ENCODE results near the gene RGS17. TPM values are rescaled to one million over a fixed set of nuclear protein-coding genes. Genes with fewer than 3 reads are reported as not detected.

The RGS17 gene, protein sequence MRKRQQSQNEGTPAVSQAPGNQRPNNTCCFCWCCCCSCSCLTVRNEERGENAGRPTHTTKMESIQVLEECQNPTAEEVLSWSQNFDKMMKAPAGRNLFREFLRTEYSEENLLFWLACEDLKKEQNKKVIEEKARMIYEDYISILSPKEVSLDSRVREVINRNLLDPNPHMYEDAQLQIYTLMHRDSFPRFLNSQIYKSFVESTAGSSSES
- total RNA-seq, result not detected in 2 replicates

DNA sequence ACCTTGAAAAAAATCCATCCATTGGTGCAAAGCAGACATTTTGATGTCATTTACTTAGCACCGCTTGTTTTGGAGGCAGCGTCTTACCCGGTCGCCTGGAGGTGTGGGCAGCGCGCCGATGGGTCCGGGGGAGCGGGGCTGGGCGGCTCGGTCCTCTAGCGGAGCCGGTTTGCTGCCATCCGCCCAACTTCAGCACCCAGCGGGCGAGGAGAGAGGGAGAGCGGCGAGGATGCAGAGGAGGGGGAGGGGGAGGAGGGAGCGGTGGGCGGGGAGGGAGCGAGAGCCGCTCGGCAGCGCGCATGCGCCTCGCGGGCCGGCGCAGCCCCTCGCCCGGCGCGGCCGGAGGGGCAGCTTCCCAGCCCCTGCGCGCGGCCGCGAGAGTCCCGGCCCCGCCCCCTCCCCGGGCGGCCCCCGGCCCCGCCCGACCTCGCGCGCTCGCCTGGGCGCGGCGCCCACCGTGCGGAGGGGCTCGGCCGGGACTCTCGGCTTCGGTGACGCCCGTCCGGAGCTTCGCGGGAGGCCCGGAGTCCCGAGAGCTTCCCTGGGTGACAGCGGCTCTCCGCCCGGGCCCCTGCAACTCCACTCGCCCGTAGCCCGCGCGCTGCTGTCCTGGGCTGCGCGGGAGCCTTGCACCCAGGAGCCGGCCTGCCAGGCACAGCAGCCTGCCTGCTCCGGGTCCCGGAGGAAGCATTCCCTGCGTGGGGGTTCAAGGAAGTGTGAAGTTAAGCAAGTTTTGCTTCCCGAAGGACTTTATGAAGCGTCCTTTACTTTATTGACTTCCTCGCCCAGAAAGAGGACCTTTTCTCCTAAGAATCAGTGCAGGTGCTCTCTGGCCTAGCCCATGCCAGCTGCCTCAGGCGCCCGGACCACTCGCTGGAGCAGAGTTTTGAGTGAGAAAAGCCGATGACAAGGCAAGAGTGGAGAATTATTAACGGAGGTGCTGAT is at the start of gene RGS17:
Gene RGS17 (minus strand): TSS at position 246 of the 945 bp plus-strand sequence. CDS start 87,264 bp downstream, outside the sequence.
- peaks cover 6% of the 10 kb centered on the region for H3K4me1 Mint-ChIP-seq (ENCODE audit: low read depth)
- intact Hi-C loops (cut with micrococcal nuclease), result no loop called here
- no peak within 1 kb of the TSS for H3K27ac Mint-ChIP-seq
- H3K27me3 Mint-ChIP-seq (ENCODE audit: low read depth), result peaks cover 40% of the 10 kb centered on the region
- no peaks in the 10 kb centered on the region for H3K36me3 Mint-ChIP-seq (ENCODE audit: low read depth)
- DNase-seq (ENCODE audit: low spot score), result no peak
- peak within 1 kb of the TSS; percentile 71 for H3K4me3 Mint-ChIP-seq (ENCODE audit: low read depth)
- no peaks in the 10 kb centered on the region for H3K9me3 Mint-ChIP-seq

DNA sequence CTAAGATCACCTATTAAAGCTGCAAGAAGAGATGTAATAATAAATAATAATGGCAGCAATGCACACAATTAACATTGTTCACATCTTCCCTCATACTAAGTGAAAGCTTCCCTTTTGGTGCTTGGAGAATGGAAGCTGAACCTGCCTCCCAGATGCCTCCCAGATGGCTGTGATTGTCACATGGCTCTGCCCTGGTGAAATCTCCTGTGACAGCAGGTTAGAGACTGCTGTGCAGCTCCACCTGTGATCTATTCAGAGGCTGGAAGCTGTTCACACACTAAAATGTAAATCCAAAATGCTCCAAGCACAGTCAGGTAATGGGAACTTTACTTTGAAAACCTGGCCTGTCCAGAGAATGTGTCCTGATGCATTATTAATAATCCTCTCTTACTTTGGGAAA is 41.7 kb upstream of the RGS17 start:
- H3K27me3 Mint-ChIP-seq (ENCODE audit: low read depth), result no peaks in the 10 kb centered on the region
- H3K27ac Mint-ChIP-seq, result no peak overlapping the region
- H3K9me3 Mint-ChIP-seq, result no peaks in the 10 kb centered on the region
- no peak overlapping the region for H3K4me3 Mint-ChIP-seq (ENCODE audit: low read depth)
- no peaks in the 10 kb centered on the region for H3K36me3 Mint-ChIP-seq (ENCODE audit: low read depth)
- intact Hi-C loops (cut with micrococcal nuclease), result no loop called here
- H3K4me1 Mint-ChIP-seq (ENCODE audit: low read depth), result no peaks in the 10 kb centered on the region
- DNase-seq (ENCODE audit: low spot score), result no peak

DNA sequence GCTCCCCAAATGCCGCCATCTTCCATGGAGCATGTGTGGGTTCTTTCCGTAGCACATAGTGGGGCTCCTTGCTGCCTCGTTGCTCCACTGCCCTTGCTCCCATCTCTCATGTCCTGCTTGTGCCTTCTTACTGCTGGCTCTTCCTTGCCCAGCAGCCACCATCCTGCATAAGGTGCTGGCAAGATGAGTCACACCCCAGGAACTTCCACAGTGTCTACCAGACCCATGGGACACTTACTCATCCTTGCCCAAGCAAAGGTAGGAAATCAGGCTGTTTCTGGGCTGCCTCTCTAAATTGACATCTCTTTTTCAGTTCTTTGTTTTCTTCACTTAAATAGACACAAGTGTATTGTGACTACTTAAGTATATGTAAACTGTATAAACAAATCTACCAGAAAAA is 39.4 kb upstream of the RGS17 start:
- H3K9me3 Mint-ChIP-seq, result no peaks in the 10 kb centered on the region
- H3K27ac Mint-ChIP-seq, result no peak overlapping the region
- H3K27me3 Mint-ChIP-seq (ENCODE audit: low read depth), result no peaks in the 10 kb centered on the region
- H3K4me1 Mint-ChIP-seq (ENCODE audit: low read depth), result no peaks in the 10 kb centered on the region
- H3K36me3 Mint-ChIP-seq (ENCODE audit: low read depth), result no peaks in the 10 kb centered on the region
- intact Hi-C loops (cut with micrococcal nuclease), result no loop called here
- no peak for DNase-seq (ENCODE audit: low spot score)
- H3K4me3 Mint-ChIP-seq (ENCODE audit: low read depth), result no peak overlapping the region

DNA sequence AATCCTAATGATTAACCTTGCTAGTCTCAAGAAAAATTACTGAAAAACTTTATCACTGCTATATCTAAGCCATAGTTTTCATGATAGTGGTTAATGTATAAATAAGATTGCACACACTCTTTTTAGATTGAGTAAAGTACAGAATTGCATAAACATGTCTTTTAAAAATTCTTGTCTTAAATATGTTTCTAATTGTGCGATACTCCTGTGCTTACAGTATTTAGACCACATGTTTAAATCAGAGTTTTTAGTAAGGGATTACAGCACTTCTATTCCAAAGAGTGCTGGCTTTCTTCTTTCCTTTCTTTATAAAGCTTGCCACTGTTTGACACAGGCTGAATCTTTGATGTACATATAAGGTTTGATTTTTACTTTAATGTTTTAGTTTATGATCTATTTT is 36.8 kb upstream of the RGS17 start:
- intact Hi-C loops (cut with micrococcal nuclease), result no loop called here
- no peaks in the 10 kb centered on the region for H3K9me3 Mint-ChIP-seq
- no peak overlapping the region for H3K27ac Mint-ChIP-seq

DNA sequence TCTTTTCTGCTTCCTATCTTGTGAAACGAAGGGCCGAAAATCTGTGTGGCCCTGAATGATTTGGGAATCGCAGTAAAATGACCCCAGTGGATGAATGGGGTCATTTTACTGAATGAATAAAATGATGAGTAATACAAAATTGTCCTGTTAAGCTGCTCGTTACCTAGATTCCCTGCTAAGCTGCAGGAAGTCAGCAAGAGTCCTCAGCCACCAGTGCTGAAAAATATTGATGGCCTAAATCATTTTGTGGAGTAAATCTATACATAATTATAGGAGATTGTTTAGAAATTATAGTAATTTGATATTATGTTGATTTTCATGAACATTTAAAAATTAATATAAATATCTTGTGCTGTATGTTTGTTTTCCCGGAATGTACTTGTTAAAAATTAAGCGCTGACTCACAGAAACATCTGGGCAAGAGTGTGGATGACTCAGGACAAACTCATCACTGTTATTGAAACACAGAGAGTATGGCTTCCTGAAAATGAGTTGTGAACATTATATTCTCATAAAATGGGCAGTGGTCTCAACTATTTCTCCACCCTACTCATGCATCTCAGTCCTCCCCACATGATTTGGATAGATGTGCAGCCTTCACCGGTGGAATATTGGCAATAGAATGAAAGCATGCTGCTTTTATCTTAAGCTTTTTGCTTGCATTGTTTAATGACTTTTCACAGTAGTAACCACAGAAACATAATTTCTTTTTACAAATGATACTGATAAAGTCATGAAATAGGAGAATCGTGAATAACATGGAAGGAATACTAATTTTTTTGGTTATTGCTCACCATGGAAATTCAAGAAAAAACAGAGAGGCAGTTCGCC is 36.2 kb upstream of the RGS17 start:
- Mint-ChIP-seq H3K4me1 (ENCODE audit: low read depth) (no peaks in the 10 kb centered on the region), H3K9me3 (no peaks in the 10 kb centered on the region), H3K27me3 (ENCODE audit: low read depth) (no peaks in the 10 kb centered on the region), H3K27ac (no peak overlapping the region), H3K4me3 (ENCODE audit: low read depth) (no peak overlapping the region), H3K36me3 (ENCODE audit: low read depth) (no peaks in the 10 kb centered on the region)
- intact Hi-C loops (cut with micrococcal nuclease), result no loop called here
- DNase-seq (ENCODE audit: low spot score), result no peak

More for the DNA sequence above, 36.8 kb upstream of the RGS17 start:
- Mint-ChIP-seq H3K4me3 (ENCODE audit: low read depth) (no peak overlapping the region), H3K27me3 (ENCODE audit: low read depth) (no peaks in the 10 kb centered on the region), H3K36me3 (ENCODE audit: low read depth) (no peaks in the 10 kb centered on the region), H3K4me1 (ENCODE audit: low read depth) (no peaks in the 10 kb centered on the region)
- no peak for DNase-seq (ENCODE audit: low spot score)

DNA sequence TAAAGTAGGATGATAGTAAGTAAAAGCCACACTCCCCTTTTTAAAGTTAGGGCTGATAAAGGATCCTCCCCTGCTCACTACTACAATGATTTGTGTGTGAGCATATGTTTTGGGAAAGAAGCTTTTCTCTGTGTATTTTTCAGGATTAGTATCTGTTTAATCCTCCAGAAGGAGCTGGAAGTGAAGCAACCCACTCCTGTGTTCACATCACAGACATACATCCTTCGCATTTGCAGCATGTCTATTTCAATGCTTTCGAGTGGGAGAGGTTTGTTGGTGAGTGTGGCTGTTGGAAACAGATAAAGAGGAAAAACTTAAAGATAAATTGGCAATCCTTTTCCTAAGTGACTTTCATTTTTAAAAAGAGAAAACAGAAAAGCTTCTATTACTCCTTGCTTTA is 31.6 kb upstream of the RGS17 start:
- Mint-ChIP-seq H3K27ac (no peak overlapping the region), H3K36me3 (ENCODE audit: low read depth) (no peaks in the 10 kb centered on the region), H3K4me1 (ENCODE audit: low read depth) (no peaks in the 10 kb centered on the region), H3K4me3 (ENCODE audit: low read depth) (no peak overlapping the region), H3K9me3 (no peaks in the 10 kb centered on the region), H3K27me3 (ENCODE audit: low read depth) (no peaks in the 10 kb centered on the region)
- no peak for DNase-seq (ENCODE audit: low spot score)
- intact Hi-C loops (cut with micrococcal nuclease), result no loop called here

DNA sequence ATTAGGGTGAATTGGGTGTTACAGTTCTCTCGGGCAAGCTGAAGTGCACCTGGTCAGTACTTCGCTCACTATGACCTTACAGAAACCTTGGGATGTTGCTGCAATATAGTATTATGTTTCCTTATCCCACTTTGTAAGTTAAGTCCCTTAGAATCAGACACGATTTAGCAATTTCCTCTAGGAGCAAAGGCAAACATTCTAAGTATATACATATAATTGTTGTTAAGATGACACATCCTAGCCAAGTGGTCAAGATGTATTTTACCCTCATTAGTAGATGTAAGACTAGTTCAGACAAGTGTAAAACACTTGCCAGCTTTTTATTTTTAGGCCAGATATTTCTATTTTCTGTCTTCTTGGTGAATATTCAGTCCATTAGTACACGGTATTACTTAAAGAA is 31.1 kb upstream of the RGS17 start:
- H3K36me3 Mint-ChIP-seq (ENCODE audit: low read depth), result no peaks in the 10 kb centered on the region
- DNase-seq (ENCODE audit: low spot score), result no peak
- no peak overlapping the region for H3K4me3 Mint-ChIP-seq (ENCODE audit: low read depth)
- H3K4me1 Mint-ChIP-seq (ENCODE audit: low read depth), result no peaks in the 10 kb centered on the region
- H3K27me3 Mint-ChIP-seq (ENCODE audit: low read depth), result no peaks in the 10 kb centered on the region
- intact Hi-C loops (cut with micrococcal nuclease), result no loop called here
- no peak overlapping the region for H3K27ac Mint-ChIP-seq
- no peaks in the 10 kb centered on the region for H3K9me3 Mint-ChIP-seq

DNA sequence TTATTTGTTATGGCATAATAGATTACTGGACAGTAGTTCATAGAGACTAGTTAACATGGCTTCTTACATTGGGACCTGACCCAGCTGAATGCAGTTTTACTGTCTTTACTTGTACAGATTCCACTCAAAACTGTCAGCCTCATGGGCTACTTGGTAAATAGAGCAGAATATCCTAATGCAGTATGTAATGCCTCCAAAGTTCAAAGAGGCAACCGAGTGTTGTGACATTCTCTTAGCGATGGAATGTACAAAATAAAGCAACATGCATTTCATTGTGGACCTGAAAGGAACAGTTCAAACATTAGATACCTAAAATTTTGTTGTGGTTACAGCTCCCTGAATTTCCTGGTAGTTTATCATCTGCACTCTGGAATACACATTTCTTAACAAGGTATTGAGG is 29.1 kb upstream of the RGS17 start:
- Mint-ChIP-seq H3K27ac (no peak overlapping the region), H3K4me1 (ENCODE audit: low read depth) (no peaks in the 10 kb centered on the region), H3K36me3 (ENCODE audit: low read depth) (no peaks in the 10 kb centered on the region), H3K9me3 (no peaks in the 10 kb centered on the region), H3K4me3 (ENCODE audit: low read depth) (no peak overlapping the region), H3K27me3 (ENCODE audit: low read depth) (peaks cover 2% of the 10 kb centered on the region)
- intact Hi-C loops (cut with micrococcal nuclease), result no loop called here
- no peak for DNase-seq (ENCODE audit: low spot score)

DNA sequence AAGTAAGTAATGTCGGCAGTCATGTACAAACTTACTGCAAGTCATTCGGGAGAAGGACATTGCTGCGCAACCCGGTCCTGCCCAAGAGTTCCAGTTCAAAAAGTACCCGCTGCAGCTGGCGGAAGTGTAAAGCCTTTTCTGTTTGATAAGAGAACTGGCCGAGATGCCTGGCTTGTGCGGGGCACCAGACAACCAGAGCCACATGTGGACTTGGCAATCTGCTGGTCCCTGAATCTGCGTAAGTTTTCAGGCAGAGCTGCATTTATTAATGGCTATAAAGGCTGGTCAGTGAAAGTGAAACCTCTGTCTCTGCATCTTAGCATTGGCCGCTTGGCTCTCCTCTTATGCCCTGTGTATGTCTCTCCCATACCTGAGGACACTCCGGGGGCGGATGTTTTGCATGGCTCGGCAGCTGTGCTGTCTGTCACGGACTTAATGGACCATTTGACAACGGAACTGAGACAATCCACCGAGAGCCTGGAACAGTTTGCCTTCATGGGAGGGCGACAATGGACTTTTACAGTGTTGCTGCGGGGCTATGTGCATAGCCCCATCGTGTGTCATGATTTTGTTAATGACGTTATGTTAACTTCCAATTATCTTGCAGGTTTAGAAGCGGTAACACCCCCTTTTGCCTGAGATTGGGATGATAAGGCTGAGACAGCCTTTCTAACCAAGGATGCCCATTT is 19.8 kb upstream of the RGS17 start:
- intact Hi-C loops (cut with micrococcal nuclease), result no loop called here
- Mint-ChIP-seq H3K4me1 (ENCODE audit: low read depth) (no peaks in the 10 kb centered on the region), H3K27me3 (ENCODE audit: low read depth) (peaks cover 2% of the 10 kb centered on the region)

DNA sequence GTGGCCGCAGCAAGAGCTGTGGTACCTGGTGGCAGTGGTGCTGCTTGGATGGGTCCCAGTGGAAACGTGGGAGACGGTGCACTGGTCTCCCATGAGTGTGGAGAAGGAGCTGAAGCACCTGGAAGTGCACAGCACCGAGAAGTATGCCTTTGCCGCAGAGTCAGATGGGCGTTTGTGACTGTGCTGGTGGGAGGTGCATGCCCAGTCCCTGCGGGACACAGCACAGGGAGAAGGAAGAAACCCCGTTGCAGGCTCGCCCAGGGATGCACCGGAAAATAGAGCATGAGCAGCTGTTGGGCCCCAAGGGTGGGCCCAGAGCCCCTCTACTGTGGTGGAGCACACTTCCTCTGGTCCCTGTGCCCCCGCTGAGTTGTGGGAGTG is 19.3 kb upstream of the RGS17 start:
- DNase-seq (ENCODE audit: low spot score), result no peak
- Mint-ChIP-seq H3K27ac (no peak overlapping the region), H3K4me3 (ENCODE audit: low read depth) (no peak overlapping the region), H3K36me3 (ENCODE audit: low read depth) (no peaks in the 10 kb centered on the region), H3K9me3 (no peaks in the 10 kb centered on the region), H3K4me1 (ENCODE audit: low read depth) (no peaks in the 10 kb centered on the region), H3K27me3 (ENCODE audit: low read depth) (no peaks in the 10 kb centered on the region)
- intact Hi-C loops (cut with micrococcal nuclease), result no loop called here

More for the DNA sequence above, 19.8 kb upstream of the RGS17 start:
- no peak overlapping the region for H3K4me3 Mint-ChIP-seq (ENCODE audit: low read depth)
- no peak overlapping the region for H3K27ac Mint-ChIP-seq
- DNase-seq (ENCODE audit: low spot score), result no peak
- no peaks in the 10 kb centered on the region for H3K9me3 Mint-ChIP-seq
- no peaks in the 10 kb centered on the region for H3K36me3 Mint-ChIP-seq (ENCODE audit: low read depth)

DNA sequence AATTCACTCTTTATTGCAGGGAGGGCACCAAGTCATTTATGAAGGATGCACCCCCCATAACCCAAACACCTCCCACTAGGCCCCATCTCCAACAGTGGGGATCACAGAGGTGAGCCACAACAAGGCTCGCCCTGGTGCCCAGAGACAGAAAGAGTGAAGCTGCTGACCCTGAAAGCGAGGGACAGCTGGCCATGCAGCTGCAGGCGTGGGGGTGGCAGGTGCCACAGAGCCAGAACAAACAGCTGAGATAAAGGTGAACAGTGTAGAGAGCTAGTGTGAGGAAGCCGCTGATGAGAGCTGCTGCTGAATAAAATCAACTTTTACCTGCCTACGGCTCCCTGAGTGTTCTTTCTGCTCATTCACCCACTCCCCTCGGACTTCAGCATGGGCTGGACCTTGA is 18.8 kb upstream of the RGS17 start:
- Mint-ChIP-seq H3K4me1 (ENCODE audit: low read depth) (no peaks in the 10 kb centered on the region), H3K36me3 (ENCODE audit: low read depth) (no peaks in the 10 kb centered on the region), H3K27me3 (ENCODE audit: low read depth) (no peaks in the 10 kb centered on the region), H3K4me3 (ENCODE audit: low read depth) (no peak overlapping the region), H3K9me3 (no peaks in the 10 kb centered on the region), H3K27ac (no peak overlapping the region)
- DNase-seq (ENCODE audit: low spot score), result no peak
- intact Hi-C loops (cut with micrococcal nuclease), result no loop called here

DNA sequence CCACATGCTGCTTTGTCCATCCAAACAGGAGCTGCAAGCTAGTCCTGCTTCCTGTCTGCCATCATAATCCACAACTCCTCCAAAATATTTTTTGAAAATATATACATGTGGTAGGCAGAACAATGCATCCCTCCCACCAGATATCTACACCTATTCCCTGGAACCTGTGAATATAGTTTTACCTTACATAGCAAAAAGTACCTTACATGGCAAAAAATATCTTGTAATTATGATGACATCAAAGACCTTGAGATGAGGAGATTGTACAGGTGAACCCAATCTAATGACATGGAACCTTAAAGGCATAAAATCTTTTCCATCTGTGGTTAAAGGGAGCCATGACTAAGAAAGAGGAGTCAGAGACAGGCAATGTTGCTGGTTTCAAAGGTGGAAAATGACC is 15.3 kb upstream of the RGS17 start:
- DNase-seq (ENCODE audit: low spot score), result no peak
- no peaks in the 10 kb centered on the region for H3K27me3 Mint-ChIP-seq (ENCODE audit: low read depth)
- no peaks in the 10 kb centered on the region for H3K36me3 Mint-ChIP-seq (ENCODE audit: low read depth)
- H3K4me1 Mint-ChIP-seq (ENCODE audit: low read depth), result no peaks in the 10 kb centered on the region
- H3K4me3 Mint-ChIP-seq (ENCODE audit: low read depth), result no peak overlapping the region
- H3K27ac Mint-ChIP-seq, result no peak overlapping the region
- intact Hi-C loops (cut with micrococcal nuclease), result no loop called here
- H3K9me3 Mint-ChIP-seq, result no peaks in the 10 kb centered on the region

All from activated T-helper 2 cell treated with anti-CD3 and anti-CD28 coated beads, Interferon-gamma antibody, Interleukin-2, Interleukin-4, amounts not matched to agents 10 μg/mL and 5 μg/mL and 100 μg/mL, durations not matched to agents 14 hours and 24 hours and 36 hours (primary cell).